Astrocyte (in vitro differentiated cells and primary cell): ENCODE measurements around the gene ITFG2. TPM values are rescaled to one million over a fixed set of nuclear protein-coding genes. Genes with fewer than 3 reads are reported as not detected.

Experiments used
- DNase-seq: peaks from one replicate; pipeline ENCODE4 v3.0.0-alpha.2; 2010; ENCODE audit warnings: low read depth
- FAIRE-seq: peaks from 2 replicates; lab custom pipeline; 2011; peaks lifted over from hg19 to GRCh38; lab: Jason Lieb, UNC
- H2AFZ ChIP-seq: 2 replicates; pipeline ENCODE4 v1.6.0; 2012; ENCODE audit warnings: low read depth, low read length, inconsistent platforms
- H3K27ac ChIP-seq: 2 replicates; pipeline ENCODE4 v1.5.1; 2011; ENCODE audit warnings: low read depth, low read length, inconsistent platforms
- H3K27me3 ChIP-seq: 2 replicates; pipeline ENCODE4 v1.6.0; 2011; ENCODE audit warnings: low read length, inconsistent platforms; ENCODE audit not compliant: insufficient read depth
- H3K36me3 ChIP-seq: 2 replicates; pipeline ENCODE4 v1.5.1; 2011; ENCODE audit warnings: low read length, inconsistent platforms; ENCODE audit not compliant: insufficient read depth
- H3K4me1 ChIP-seq: 2 replicates; pipeline ENCODE4 v1.5.1; 2011; ENCODE audit warnings: low read length, inconsistent platforms; ENCODE audit not compliant: insufficient read depth
- H3K4me2 ChIP-seq: 2 replicates; pipeline ENCODE4 v1.6.0; 2012; ENCODE audit warnings: low read length, inconsistent platforms
- H3K4me3 ChIP-seq: 2 replicates; pipeline ENCODE4 v1.5.1; 2011; ENCODE audit warnings: low read depth, mild to moderate bottlenecking, low read length, inconsistent platforms; ENCODE audit not compliant: insufficient read depth
- H3K79me2 ChIP-seq: 2 replicates; pipeline ENCODE4 v1.6.0; 2012; ENCODE audit warnings: mild to moderate bottlenecking, low read length, inconsistent platforms; ENCODE audit not compliant: insufficient read depth
- H3K9ac ChIP-seq: 2 replicates; pipeline ENCODE4 v1.6.0; 2012; ENCODE audit warnings: mild to moderate bottlenecking, low read length, inconsistent platforms
- H3K9me3 ChIP-seq: 2 replicates; pipeline ENCODE4 v1.5.1; 2012; ENCODE audit warnings: low read depth, mild to moderate bottlenecking, low read length, inconsistent platforms; ENCODE audit not compliant: insufficient read depth
- H4K20me1 ChIP-seq: 2 replicates; pipeline ENCODE4 v1.6.0; 2012; ENCODE audit warnings: low read length, inconsistent platforms; ENCODE audit not compliant: insufficient read depth
- H3K27ac Mint-ChIP-seq: one replicate; pipeline ENCODE4 v1.8.0; 2021; ENCODE audit warnings: mild to moderate bottlenecking, mixed read lengths; ENCODE audit not compliant: unreplicated experiment
- H3K27me3 Mint-ChIP-seq: one replicate; pipeline ENCODE4 v1.8.0; 2021; ENCODE audit warnings: low read depth, mixed read lengths; ENCODE audit not compliant: unreplicated experiment
- H3K36me3 Mint-ChIP-seq: one replicate; pipeline ENCODE4 v1.8.0; 2021; ENCODE audit warnings: low read depth, mixed read lengths; ENCODE audit not compliant: unreplicated experiment
- H3K4me1 Mint-ChIP-seq: one replicate; pipeline ENCODE4 v1.8.0; 2021; ENCODE audit warnings: low read depth, mixed read lengths; ENCODE audit not compliant: unreplicated experiment
- H3K4me3 Mint-ChIP-seq: one replicate; pipeline ENCODE4 v1.8.0; 2021; ENCODE audit warnings: mild to moderate bottlenecking, moderate library complexity, mixed read lengths; ENCODE audit not compliant: unreplicated experiment
- H3K9me3 Mint-ChIP-seq: one replicate; pipeline ENCODE4 v1.8.0; 2021; ENCODE audit warnings: mild to moderate bottlenecking, mixed read lengths; ENCODE audit not compliant: unreplicated experiment
- CTCF ChIP-seq: IDR thresholded peaks from 2 replicates; pipeline ENCODE4 v1.5.1; 2011; ENCODE audit warnings: low read depth, mild to moderate bottlenecking, inconsistent platforms, low read length, moderate library complexity; ENCODE audit not compliant: insufficient read depth
- EZH2 ChIP-seq: IDR thresholded peaks from 2 replicates; pipeline ENCODE4 v1.6.1; 2012; ENCODE audit warnings: mild to moderate bottlenecking, low read length, inconsistent platforms; ENCODE audit not compliant: insufficient read depth
- total RNA-seq: library from RNA; stranded (reverse); gene quantifications from 2 replicates; pipeline ENCODE4 v1.2.1, GENCODE V29; 2021

Gene ITFG2
- total RNA-seq, 1 donor from 2014 or later, result 20.2 TPM

DNA sequence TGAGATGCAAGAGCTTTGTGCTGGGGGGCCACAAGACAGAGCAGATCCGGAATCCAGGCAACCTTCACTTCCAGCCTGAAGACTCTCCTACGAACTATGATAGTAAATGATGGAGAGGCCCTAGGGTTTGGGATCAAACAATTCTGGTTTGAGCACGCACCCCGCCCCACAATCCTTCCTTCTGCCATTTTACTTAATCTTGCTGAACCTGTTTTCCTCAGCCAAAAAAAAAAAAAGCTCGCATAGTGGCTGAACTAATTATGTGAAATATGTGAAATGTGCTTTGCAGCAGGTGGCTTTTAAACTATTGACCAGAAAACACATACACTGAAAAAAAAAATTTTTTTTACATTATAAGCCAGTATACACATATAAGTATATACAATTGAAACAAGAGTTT is 667 bp upstream of the ITFG2 start:
- Histone ChIP-seq H3K27ac (no peak overlapping the region), H3K79me2 (peaks cover 30% of the 10 kb centered on the region), H4K20me1 (peaks cover 3% of the 10 kb centered on the region), H3K36me3 (peaks cover 3% of the 10 kb centered on the region), H3K4me3 (peak overlapping the region; percentile 97), H3K4me2 (peak overlapping the region; percentile 93), H3K9ac (peak overlapping the region; percentile 91), H3K27me3 (no peaks in the 10 kb centered on the region), H3K4me1 (peaks cover 6% of the 10 kb centered on the region), H2AFZ (no peak overlapping the region), H3K9me3 (no peaks in the 10 kb centered on the region)
- no peak overlapping the region for H3K27ac Mint-ChIP-seq
- no peaks in the 10 kb centered on the region for H3K27me3 Mint-ChIP-seq
- peaks cover 4% of the 10 kb centered on the region for H3K4me1 Mint-ChIP-seq
- TF ChIP-seq EZH2 (no peak), CTCF (no peak)
- H3K4me3 Mint-ChIP-seq, result peak overlapping the region; percentile 98
- H3K9me3 Mint-ChIP-seq, result no peaks in the 10 kb centered on the region
- no peak for DNase-seq
- no peak for FAIRE-seq
- peaks cover 3% of the 10 kb centered on the region for H3K36me3 Mint-ChIP-seq

DNA sequence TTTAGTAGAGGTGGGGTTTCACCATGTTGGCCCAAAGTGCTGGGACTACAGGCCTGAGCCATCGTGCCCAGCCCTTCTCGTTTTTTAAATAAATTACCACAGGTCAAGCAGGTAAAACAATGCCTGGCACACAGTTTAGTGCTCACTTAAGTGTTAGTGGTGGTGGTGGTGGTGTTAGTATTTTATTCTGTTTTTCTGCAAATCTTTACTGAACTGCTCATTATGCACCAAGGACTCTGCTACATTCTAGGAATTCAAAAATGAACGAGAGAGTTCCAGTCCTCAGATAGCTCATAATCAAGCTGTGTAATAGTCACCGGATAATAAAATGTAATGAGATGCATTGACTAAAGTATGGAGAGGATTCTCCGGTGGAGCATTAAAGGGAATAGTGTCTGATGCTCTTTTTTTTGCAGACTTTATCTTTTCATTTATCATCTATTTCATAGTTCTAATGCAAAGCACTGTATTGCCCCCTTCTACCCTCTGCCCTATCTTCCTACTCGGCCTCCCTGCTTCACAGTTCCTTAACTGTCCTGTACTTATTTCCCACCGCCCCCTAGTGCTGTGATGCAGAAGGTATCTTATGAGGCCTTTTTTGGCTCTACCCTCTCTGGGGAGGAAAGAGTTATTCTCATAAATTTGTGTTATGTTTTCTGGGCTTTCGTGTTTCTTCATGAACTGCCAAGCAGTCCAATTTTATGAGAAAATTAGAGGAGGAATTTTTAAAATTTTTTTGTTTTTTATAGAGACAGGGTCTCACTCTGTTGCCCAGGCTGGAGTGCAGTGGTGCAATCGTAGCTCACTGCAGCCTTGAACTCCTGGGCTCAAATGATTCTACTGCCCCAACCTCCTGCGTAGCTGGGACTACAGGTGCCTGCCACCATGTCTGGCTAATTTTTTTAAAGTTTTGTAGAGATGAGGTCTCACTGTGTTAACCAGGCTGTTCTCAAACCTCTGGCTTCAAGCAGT is 1.0 kb downstream of the ITFG2 start:
- Histone ChIP-seq H4K20me1 (peaks cover 3% of the 10 kb centered on the region), H3K4me3 (peak overlapping the region; percentile 97), H3K9ac (peak overlapping the region; percentile 91), H3K27me3 (no peaks in the 10 kb centered on the region), H3K36me3 (peaks cover 7% of the 10 kb centered on the region), H3K27ac (peak overlapping the region; percentile 92), H2AFZ (peak overlapping the region; percentile 98), H3K4me2 (peak overlapping the region; percentile 93), H3K9me3 (no peaks in the 10 kb centered on the region), H3K4me1 (peaks cover 6% of the 10 kb centered on the region), H3K79me2 (peaks cover 30% of the 10 kb centered on the region)
- no peaks in the 10 kb centered on the region for H3K9me3 Mint-ChIP-seq
- peak overlapping the region; percentile 99 for H3K27ac Mint-ChIP-seq
- H3K27me3 Mint-ChIP-seq, result no peaks in the 10 kb centered on the region
- no peak for TF ChIP-seq EZH2
- peak; percentile 63 for TF ChIP-seq CTCF
- H3K4me3 Mint-ChIP-seq, result peak overlapping the region; percentile 98
- DNase-seq (peak; percentile 46), FAIRE-seq (no peak)
- H3K36me3 Mint-ChIP-seq, result peaks cover 7% of the 10 kb centered on the region
- H3K4me1 Mint-ChIP-seq, result peaks cover 4% of the 10 kb centered on the region
